WTC11 (cell line): Measurements from ENCODE around the gene SLC6A1. TPM values are rescaled to one million over a fixed set of nuclear protein-coding genes. Genes with fewer than 3 reads are reported as not detected.

Source experiments
- ATAC-seq: fragments of 200-7000 bp; cut with Tn5 transposase; 2 replicates; pipeline ENCODE4 v1.10.0; 2021; ENCODE audit warnings: mild to moderate bottlenecking, moderate library complexity
- CTCF ChIA-PET: fragments of 300-600 bp; sonication (Branson Sonifier 250); formaldehyde crosslinking; loops from one replicate; lab custom pipeline; 2021; ENCODE audit warnings: antibody characterized with exemption; lab: Charles Lee
- POLR2A ChIA-PET: fragments of 350-600 bp; sonication (Branson Sonifier 250); formaldehyde crosslinking; loops from one replicate; lab custom pipeline; 2021; ENCODE audit warnings: antibody characterized with exemption; lab: Charles Lee
- DNase-seq: peaks from one replicate; pipeline ENCODE4 v3.0.0; 2021; ENCODE audit warnings: low spot score
- H3K27ac Mint-ChIP-seq: 2 replicates; pipeline ENCODE4 v1.8.0; 2021; ENCODE audit warnings: mixed read lengths
- H3K27me3 Mint-ChIP-seq: 2 replicates; pipeline ENCODE4 v1.8.0; 2021; ENCODE audit warnings: low read depth, mild to moderate bottlenecking, moderate library complexity, mixed read lengths
- H3K36me3 Mint-ChIP-seq: 2 replicates; pipeline ENCODE4 v1.8.0; 2021; ENCODE audit warnings: mixed read lengths
- H3K4me1 Mint-ChIP-seq: 2 replicates; pipeline ENCODE4 v1.8.0; 2022; ENCODE audit warnings: mixed read lengths
- H3K4me3 Mint-ChIP-seq: 2 replicates; pipeline ENCODE4 v1.8.0; 2021; ENCODE audit warnings: mild to moderate bottlenecking, moderate library complexity, mixed read lengths
- H3K9me3 Mint-ChIP-seq: 2 replicates; pipeline ENCODE4 v1.8.0; 2021; ENCODE audit warnings: mixed read lengths
- ATF1 ChIP-seq: sonication (generic); formaldehyde crosslinking; IDR thresholded peaks from 2 replicates; pipeline ENCODE4 v1.8.1; 2023; ENCODE audit warnings: mild to moderate bottlenecking, moderate library complexity, missing genetic modification reagents
- ATF6 ChIP-seq: sonication (generic); formaldehyde crosslinking; IDR thresholded peaks from 2 replicates; pipeline ENCODE4 v1.8.1; 2023; ENCODE audit warnings: mild to moderate bottlenecking, missing genetic modification reagents
- E2F1 ChIP-seq: sonication (generic); formaldehyde crosslinking; IDR thresholded peaks from 2 replicates; pipeline ENCODE4 v1.8.0; 2022; ENCODE audit warnings: mild to moderate bottlenecking, missing genetic modification reagents
- E2F5 ChIP-seq: sonication (generic); formaldehyde crosslinking; IDR thresholded peaks from 2 replicates; pipeline ENCODE4 v1.8.1; 2022; ENCODE audit warnings: mild to moderate bottlenecking, moderate library complexity, missing genetic modification reagents
- ESRRA ChIP-seq: sonication (generic); formaldehyde crosslinking; IDR thresholded peaks from 2 replicates; pipeline ENCODE4 v1.8.1; 2022; ENCODE audit warnings: mild to moderate bottlenecking, missing genetic modification reagents, borderline replicate concordance
- ETV6 ChIP-seq: sonication (generic); formaldehyde crosslinking; IDR thresholded peaks from 2 replicates; pipeline ENCODE4 v1.8.1; 2022; ENCODE audit warnings: mild to moderate bottlenecking, missing genetic modification reagents
- IRF2 ChIP-seq: sonication (generic); formaldehyde crosslinking; IDR thresholded peaks from 2 replicates; pipeline ENCODE4 v1.8.0; 2022; ENCODE audit warnings: low read depth, missing genetic modification reagents, borderline replicate concordance
- JUN ChIP-seq: sonication (generic); formaldehyde crosslinking; IDR thresholded peaks from 2 replicates; pipeline ENCODE4 v1.8.0; 2023; ENCODE audit warnings: mild to moderate bottlenecking, missing genetic modification reagents
- NFYB ChIP-seq: sonication (generic); formaldehyde crosslinking; conservative IDR thresholded peaks from 2 replicates; pipeline ENCODE4 v1.8.0; 2022; ENCODE audit warnings: low read depth, missing genetic modification reagents
- NR2C2 ChIP-seq: sonication (generic); formaldehyde crosslinking; IDR thresholded peaks from 2 replicates; pipeline ENCODE4 v1.8.0; 2022; ENCODE audit warnings: mild to moderate bottlenecking, missing genetic modification reagents
- NR3C1 ChIP-seq: sonication (generic); formaldehyde crosslinking; conservative IDR thresholded peaks from 2 replicates; pipeline ENCODE4 v1.8.1; 2023; ENCODE audit warnings: low read depth, mild to moderate bottlenecking, missing genetic modification reagents
- OVOL2 ChIP-seq: fragments of 250-450 bp; sonication (Bioruptor Pico); IDR thresholded peaks from 2 replicates; pipeline ENCODE4 v1.9.0; 2021; ENCODE audit warnings: mild to moderate bottlenecking, borderline replicate concordance
- USF2 ChIP-seq: sonication (generic); formaldehyde crosslinking; IDR thresholded peaks from 2 replicates; pipeline ENCODE4 v1.8.1; 2023; ENCODE audit warnings: mild to moderate bottlenecking, missing genetic modification reagents, moderate library complexity
- ZMAT4 ChIP-seq: fragments of 250-450 bp; sonication (Bioruptor Pico); IDR thresholded peaks from 2 replicates; pipeline ENCODE4 v1.9.0; 2021; ENCODE audit warnings: mild to moderate bottlenecking
- ZNF138 ChIP-seq: sonication (generic); formaldehyde crosslinking; conservative IDR thresholded peaks from 2 replicates; pipeline ENCODE4 v1.8.1; 2022; ENCODE audit warnings: mild to moderate bottlenecking, moderate library complexity, missing genetic modification reagents
- ZNF425 ChIP-seq: fragments of 250-450 bp; sonication (Bioruptor Pico); conservative IDR thresholded peaks from 2 replicates; pipeline ENCODE4 v1.9.0; 2021; ENCODE audit warnings: mild to moderate bottlenecking
- ZSCAN18 ChIP-seq: fragments of 250-450 bp; sonication (Bioruptor Pico); IDR thresholded peaks from 2 replicates; pipeline ENCODE4 v2.1.2; 2022; ENCODE audit warnings: mild to moderate bottlenecking, moderate library complexity
- total RNA-seq: library from RNA; stranded (reverse); gene quantifications from 3 replicates; pipeline ENCODE4 v1.2.3, GENCODE V29; 2021

Gene SLC6A1
- total RNA-seq, 1 experiment from 2014 or later, result 0.72 TPM

GRCh38 chr3:11010426-11011165 is 18.0 kb downstream of the SLC6A1 start:
- POLR2A ChIA-PET, result no interaction called here
- no peak overlapping the region for H3K27ac Mint-ChIP-seq
- TF ChIP-seq NR2C2 (CRISPR knock-in tag), result no peak
- no peak for TF ChIP-seq ATF1 (CRISPR knock-in tag)
- TF ChIP-seq IRF2 (CRISPR knock-in tag), result no peak
- no peak for TF ChIP-seq ESRRA (CRISPR knock-in tag)
- TF ChIP-seq JUN, result no peak
- TF ChIP-seq E2F1 (CRISPR knock-in tag), result no peak
- no peak for TF ChIP-seq ETV6 (CRISPR knock-in tag)
- no peak for TF ChIP-seq NR3C1 (CRISPR knock-in tag)
- no peak for TF ChIP-seq ZMAT4
- no peak for TF ChIP-seq NFYB
- TF ChIP-seq OVOL2 (CRISPR knock-in tag), result no peak
- TF ChIP-seq, all 79 proteins: peak for 0
- Mint-ChIP-seq H3K27me3 (peaks cover 3% of the 10 kb centered on the region), H3K4me3 (no peak overlapping the region), H3K36me3 (no peaks in the 10 kb centered on the region), H3K9me3 (no peaks in the 10 kb centered on the region), H3K4me1 (peaks cover 16% of the 10 kb centered on the region)
- no peak for ATAC-seq
- CTCF ChIA-PET, result interaction anchor here (0.9 to 1.8 kb wide), 4 partner anchors 9 to 68 kb away, joined by 3 to 6 read pairs (median 4); no protein-coding TSS in a partner anchor
- DNase-seq, result no peak

GRCh38 chr3:11014253-11014652 is 21.7 kb downstream of the SLC6A1 start:
- ChIA-PET POLR2A (no interaction called here), CTCF (interaction anchor here (0.9 to 1.0 kb wide), 2 partner anchors 22 to 63 kb away, joined by 4 to 5 read pairs; partner anchors contain the start of gene SLC6A1)
- ATAC-seq, result no peak; the same call in 1 of the 2 replicates
- TF ChIP-seq ZNF425 (CRISPR knock-in tag), result no peak
- TF ChIP-seq ATF6, result no peak
- peak; percentile 33; the same call in 1 of the 2 replicates for TF ChIP-seq USF2 (CRISPR knock-in tag)
- no peak for TF ChIP-seq NR2C2 (CRISPR knock-in tag)
- no peak for TF ChIP-seq E2F5 (CRISPR knock-in tag)
- no peak for TF ChIP-seq ZSCAN18
- TF ChIP-seq ZNF138, result no peak
- no peak for DNase-seq
- Mint-ChIP-seq H3K4me1 (peaks cover 11% of the 10 kb centered on the region), H3K27ac (no peak overlapping the region), H3K9me3 (no peaks in the 10 kb centered on the region), H3K4me3 (no peak overlapping the region), H3K27me3 (peaks cover 3% of the 10 kb centered on the region; the same call in 1 of the 2 replicates), H3K36me3 (no peaks in the 10 kb centered on the region)
